Epithelial cell of esophagus (primary cell): ENCODE results near the gene SLC9A4.

Experiments
- DNase-seq: peaks from one replicate; pipeline ENCODE4 v3.0.0; 2010; ENCODE audit warnings: low read depth
- H3K4me3 ChIP-seq: 2 replicates; pipeline ENCODE4 v1.5.1; 2011; ENCODE audit warnings: mild to moderate bottlenecking, low read length, control low read depth
- CTCF ChIP-seq: IDR thresholded peaks from 2 replicates; pipeline ENCODE4 v1.5.1; 2011; ENCODE audit warnings: low read depth, mild to moderate bottlenecking, low read length, control low read depth, inconsistent platforms; ENCODE audit not compliant: insufficient read depth; ENCODE audit errors: missing control alignments

SLC9A4 gene

DNA sequence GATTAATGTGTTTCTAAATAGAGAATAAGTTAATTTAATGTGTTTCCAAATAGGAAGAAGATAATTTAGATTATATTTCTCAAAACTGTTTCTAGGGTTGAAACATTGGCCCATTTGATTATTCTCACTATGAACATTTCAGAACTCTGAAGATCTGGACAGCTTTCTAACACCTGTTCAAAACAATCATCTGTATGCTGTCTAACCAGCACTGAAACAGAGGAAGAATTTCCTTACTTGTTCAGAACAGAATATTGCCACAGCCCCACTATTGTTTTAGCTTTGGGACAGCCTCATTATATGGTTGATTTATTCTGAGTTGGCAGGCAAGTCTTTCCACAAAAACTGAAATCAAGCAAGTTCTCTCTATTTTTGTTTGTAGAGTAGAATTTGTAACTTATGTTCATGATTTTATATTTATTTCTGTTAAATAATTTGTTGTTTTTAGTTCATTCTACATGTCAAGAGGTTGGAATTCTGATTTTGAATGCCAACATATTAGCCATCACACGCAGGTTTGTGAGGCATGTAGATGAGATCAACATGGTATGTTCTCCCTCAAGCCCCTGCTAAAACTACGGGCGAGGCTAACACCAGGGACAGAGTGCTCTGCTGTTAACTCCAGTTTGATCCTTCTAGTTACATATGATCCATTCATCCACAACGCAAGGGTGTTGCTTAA, 38.9 kb upstream of the SLC9A4 start:
- no peak overlapping the region for H3K4me3 ChIP-seq
- DNase-seq = no peak
- TF ChIP-seq CTCF = no peak

GRCh38 chr2:102434655-102435381, 38.2 kb upstream of the SLC9A4 start:
- TF ChIP-seq CTCF = no peak
- no peak for DNase-seq
- no peak overlapping the region for H3K4me3 ChIP-seq

- TF ChIP-seq CTCF = no peak
- no peak for DNase-seq
- H3K4me3 ChIP-seq = no peak overlapping the region
Observed at GRCh38 chr2:102435741-102436140, 37.3 kb upstream of the SLC9A4 start.

GRCh38 chr2:102436323-102436722, 36.7 kb upstream of the SLC9A4 start:
- TF ChIP-seq CTCF = no peak
- H3K4me3 ChIP-seq = no peak overlapping the region
- no peak for DNase-seq

DNA sequence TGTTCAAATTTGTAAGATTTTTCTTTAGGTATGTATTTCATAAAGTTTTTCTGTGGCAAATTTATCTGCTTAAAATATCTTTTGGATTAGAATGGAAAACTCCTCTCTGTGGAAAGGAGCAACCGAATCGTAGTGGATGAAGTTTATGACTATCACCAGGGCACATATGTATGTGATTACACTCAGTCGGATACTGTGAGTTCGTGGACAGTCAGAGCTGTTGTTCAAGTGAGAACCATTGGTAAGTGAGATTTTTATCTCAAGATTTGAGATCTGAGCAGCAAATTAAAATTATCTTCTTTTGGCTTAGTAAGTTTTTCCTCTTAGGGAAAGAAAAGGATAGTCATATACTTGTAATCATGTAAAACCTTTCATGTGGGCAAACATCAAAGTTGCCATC, 35.9 kb upstream of the SLC9A4 start:
- no peak for DNase-seq
- no peak for TF ChIP-seq CTCF
- H3K4me3 ChIP-seq = no peak overlapping the region

DNA sequence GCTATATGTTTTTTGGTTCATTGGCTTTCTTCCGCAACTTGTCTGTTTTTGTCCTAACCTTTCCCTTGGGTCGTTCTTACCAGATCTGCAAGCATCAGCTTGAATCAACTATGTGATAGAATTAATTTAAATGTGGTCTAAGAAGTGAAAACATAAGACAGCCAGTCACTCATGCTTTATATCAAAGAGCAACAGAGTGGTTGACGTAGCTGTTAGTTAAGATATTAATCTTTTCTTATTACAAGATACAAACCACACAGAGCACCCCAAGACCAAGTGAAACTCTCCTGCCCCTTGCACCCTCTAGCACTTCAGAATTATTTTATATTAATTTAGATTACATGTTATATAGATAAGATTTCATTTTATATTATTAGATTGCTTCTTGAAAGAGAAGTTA, 34.9 kb upstream of the SLC9A4 start:
- H3K4me3 ChIP-seq = no peak overlapping the region
- DNase-seq = no peak
- TF ChIP-seq CTCF = no peak

DNA sequence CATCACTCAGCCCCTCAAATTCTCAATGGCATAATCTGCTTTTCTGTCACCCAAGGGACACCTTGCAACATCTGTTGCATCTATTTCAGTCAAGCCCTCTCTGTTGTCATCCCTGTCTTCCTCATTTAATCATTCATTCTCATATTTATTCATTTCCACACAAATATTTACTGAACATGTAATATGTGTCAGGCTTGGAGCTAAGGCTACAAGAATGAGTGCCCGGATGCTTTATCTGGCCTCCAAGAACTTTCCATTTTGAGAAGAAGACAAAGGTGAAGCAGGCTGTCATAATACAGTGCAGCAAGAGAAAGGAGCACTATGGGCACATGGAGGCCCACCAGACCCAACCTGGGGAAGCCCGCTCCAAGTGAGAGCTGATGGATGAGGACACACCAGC, 34.4 kb upstream of the SLC9A4 start:
- H3K4me3 ChIP-seq = no peak overlapping the region
- TF ChIP-seq CTCF = no peak
- no peak for DNase-seq
